Adrenal gland (tissue), 5 donors: ENCODE measurements around the gene FYCO1.

Experiments used
- POLR2A ChIP-seq, 2 donors: fragments of 450-650 bp; IDR thresholded peaks; one replicate each; pipeline ENCODE4 v1.6.1; 2017; ENCODE audit warnings: antibody characterized with exemption in 2 of 2, mild to moderate bottlenecking in 2 of 2, moderate library complexity in 1 of 2
- TF ChIP-seq, protein P1 (sequence below), 6 experiments: fragments of 450-650 bp in 4 of 6; fragments of 200-600 bp in 2 of 6; sonication (generic) in 1 of 6; IDR thresholded peaks; 1 replicate in 5 of 6; 2 replicates in 1 of 6; pipeline versions ENCODE4 v1.5.1 to v1.8.0; 2016 to 2021; ENCODE audit warnings: antibody characterized with exemption in 6 of 6, mild to moderate bottlenecking in 2 of 6, moderate library complexity in 1 of 6
- donor health status: DM: no; HTN: no; CAD: no.

DNA sequence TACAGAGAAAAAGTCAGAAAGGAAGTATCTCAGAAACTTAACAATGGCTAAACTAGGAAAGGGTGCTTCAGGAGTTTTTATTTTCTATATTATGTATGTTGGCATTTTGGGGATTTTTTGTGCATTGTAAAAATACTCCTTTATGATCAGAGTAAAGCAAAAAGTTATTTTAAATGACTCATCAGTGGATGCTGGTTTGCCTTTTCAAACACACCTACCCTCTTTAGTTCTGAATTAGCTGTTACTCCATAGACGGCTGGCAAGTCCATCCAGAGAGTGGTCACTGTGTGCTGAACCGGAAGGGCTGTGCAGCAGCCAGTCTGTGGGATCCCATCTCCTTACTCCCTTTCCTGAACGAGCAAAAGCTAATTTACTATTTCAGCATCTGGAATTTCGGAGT lies 108.3 kb downstream of the FYCO1 start:
- TF ChIP-seq, protein P1, sequence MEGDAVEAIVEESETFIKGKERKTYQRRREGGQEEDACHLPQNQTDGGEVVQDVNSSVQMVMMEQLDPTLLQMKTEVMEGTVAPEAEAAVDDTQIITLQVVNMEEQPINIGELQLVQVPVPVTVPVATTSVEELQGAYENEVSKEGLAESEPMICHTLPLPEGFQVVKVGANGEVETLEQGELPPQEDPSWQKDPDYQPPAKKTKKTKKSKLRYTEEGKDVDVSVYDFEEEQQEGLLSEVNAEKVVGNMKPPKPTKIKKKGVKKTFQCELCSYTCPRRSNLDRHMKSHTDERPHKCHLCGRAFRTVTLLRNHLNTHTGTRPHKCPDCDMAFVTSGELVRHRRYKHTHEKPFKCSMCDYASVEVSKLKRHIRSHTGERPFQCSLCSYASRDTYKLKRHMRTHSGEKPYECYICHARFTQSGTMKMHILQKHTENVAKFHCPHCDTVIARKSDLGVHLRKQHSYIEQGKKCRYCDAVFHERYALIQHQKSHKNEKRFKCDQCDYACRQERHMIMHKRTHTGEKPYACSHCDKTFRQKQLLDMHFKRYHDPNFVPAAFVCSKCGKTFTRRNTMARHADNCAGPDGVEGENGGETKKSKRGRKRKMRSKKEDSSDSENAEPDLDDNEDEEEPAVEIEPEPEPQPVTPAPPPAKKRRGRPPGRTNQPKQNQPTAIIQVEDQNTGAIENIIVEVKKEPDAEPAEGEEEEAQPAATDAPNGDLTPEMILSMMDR (IDR thresholded peaks at IDR 0.05): no peak
- TF ChIP-seq POLR2A (IDR thresholded peaks at IDR 0.05): no peak
